UCSD-AML1 (cell line): ENCODE measurements around the gene GPD2.

ENCODE experiments used
- DNase-seq: peaks from one replicate; lab custom pipeline; 2025; ENCODE audit not compliant: unreplicated experiment; lab: John Stamatoyannopoulos, UW

Gene GPD2

GRCh38 chr2:156435718-156436496 lies at the start of gene GPD2:
Gene GPD2 (plus strand): TSS chr2:156436379. CDS start chr2:156476106, 39,727 bp downstream.
- DNase-seq = peak; percentile 78

GRCh38 chr2:156394033-156394741 lies 42.0 kb upstream of the GPD2 start:
- no peak for DNase-seq

DNA sequence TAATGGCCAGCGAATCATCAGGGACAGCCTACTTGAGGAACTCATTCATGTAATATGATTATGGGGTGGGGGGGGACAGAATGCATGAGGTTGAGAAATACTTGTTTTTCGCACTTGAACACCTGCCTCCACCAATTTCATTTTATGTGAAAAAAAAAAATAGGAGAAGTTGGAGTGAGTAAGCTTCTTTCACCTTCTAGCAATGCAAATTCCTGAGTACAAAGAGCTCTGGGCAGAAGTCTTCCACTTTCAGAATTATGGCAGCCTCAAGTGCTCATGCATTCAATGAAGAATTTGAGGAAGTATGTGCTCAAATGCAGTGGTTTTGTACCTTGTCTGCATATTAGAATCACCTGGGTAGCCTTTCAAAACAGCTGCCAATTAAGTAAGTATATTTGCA lies 40.1 kb upstream of the GPD2 start:
- DNase-seq = no peak

DNA sequence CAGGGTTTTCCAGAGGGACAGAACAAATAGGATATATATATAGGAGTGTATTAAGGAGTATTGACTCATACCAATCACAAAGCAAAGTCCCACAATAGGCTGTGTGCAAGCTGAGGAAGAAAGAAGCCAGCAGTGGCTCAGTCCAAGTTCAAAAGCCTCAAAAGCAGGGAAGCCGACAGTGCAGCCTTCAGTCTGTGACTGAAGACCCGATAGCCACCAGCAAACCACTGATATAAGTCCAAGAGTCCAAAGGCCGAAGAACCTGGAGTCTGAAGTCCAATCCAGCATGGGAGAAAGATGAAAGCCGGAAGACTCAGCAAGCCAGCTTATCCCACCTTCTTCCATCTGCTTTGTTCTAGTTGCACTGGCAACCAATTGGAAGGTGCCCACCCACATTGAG lies 39.0 kb upstream of the GPD2 start:
- no peak for DNase-seq

- no peak for DNase-seq
Measured at GRCh38 chr2:156398176-156398575, 38.0 kb upstream of the GPD2 start.

- no peak for DNase-seq
Measured at GRCh38 chr2:156399224-156399949, 36.8 kb upstream of the GPD2 start.

- peak; percentile 85 for DNase-seq
Measured at GRCh38 chr2:156399950-156400705, 36.1 kb upstream of the GPD2 start.

DNA sequence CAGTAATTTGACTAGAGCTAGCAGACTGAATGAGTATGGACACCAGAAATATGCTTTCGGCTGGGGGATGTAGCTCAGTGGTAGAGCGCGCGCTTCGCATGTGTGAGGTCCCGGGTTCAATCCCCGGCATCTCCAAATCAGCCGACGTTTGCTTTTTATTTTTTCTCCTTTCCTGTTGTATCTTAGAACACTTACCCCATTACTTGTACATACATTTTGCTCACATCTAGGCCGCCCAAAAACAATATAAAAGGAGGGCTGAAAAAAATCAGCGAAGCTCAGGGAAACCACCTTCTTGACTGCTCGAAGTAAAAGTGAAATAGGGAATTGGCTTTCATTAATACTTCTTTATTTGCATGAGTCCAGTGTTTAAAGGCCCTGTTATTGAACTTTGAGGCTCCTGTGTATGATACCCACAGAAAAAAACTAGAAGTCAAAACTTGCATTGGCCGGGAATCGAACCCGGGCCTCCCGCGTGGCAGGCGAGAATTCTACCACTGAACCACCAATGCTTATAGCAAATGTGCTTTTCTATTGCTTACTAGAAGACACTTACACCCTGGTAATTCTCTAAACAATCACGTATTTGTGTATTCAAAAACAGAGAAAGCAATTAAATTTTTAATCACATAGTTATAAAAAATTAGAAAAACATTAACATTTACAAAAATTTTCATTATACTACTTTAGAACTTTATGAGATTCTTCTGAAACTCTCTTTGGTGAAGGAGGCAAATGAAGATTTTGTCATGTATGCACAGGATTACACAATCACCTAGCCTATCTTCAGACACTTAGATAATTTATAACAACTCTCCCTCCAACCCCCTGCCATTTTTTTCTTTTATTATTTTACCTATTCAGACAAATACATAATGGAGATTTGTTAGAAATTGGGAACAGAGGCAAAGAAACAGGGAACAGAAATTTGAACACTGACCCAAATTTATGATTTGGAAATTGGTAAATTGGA lies 35.2 kb upstream of the GPD2 start:
- peak; percentile 85 for DNase-seq

DNA sequence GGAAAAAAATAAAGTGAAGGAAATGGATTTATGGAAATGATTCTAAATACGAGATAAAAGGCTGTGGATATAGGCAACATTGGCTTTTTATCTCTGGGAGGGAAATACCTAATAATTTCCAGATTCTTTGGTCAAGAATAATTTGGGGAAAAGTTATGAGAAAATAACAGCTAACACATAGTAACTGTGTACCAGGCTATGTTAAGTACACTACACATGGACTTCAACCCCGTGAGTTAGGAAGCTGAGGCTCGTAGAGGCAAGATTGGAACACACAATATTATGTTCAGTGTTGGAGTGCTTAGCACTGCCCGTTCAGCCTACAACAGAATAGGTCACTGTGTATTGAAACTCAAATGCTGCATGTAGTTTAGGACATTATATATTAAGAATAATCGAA lies 34.3 kb upstream of the GPD2 start:
- no peak for DNase-seq

GRCh38 chr2:156405586-156405985 lies 30.6 kb upstream of the GPD2 start:
- DNase-seq = no peak

DNA sequence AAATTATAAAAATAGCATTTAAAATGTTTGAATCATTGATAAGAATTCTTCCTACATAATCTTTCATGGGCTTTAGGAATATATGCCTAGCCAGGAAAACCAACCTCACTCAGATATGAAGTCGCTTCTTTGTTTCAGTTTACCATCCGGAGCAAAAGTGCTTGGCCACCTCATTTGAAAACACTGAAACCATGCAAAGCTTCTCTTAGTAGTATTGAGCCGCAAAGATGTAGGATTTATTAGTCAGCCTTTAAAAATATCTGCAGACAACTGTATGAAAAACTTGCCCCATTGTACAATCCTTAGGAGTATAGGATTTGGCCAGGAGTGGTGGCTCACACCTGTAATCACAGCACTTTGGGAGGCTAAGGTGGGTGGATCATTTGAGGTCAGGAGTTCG lies 24.3 kb upstream of the GPD2 start:
- no peak for DNase-seq

DNA sequence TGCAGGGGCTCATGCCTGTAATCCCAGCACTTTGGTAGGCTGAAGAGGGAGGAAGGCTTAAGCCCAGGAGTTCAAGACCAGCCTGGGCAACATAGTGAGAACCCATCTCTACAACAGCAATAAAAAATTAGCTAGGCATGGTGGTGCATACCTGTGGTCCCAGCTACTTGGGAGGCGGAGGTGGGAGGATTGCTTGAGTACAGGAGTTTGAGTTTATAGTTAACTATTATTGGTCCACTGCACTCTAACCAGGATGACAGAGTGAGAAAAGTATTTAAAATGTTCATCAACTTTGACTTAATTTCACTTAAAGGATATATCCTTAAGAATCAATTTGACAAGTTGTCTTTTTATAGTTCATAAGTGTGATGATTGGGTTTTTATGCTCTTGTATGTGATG lies 14.3 kb upstream of the GPD2 start:
- no peak for DNase-seq

GRCh38 chr2:156423674-156424282 lies 12.4 kb upstream of the GPD2 start:
- no peak for DNase-seq

DNA sequence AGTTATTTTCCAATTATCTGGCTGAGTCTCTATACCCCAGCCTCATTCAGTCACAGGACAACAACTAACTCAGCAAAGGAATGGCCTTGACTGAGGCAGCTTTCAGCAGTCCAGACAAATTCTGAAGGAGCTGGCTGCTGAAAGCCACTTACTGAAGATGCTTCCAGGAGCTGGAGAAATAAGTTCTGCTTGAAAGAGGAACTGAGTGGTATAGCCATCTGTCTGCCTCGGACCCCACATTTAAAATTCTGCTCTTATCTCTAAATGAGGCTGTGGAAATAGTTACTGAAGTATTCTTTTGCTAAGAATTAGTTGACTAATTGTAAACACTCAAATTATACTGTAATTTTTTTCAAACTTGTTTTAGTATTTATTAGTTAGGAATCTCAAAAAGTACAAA lies 9.1 kb upstream of the GPD2 start:
- DNase-seq = no peak

DNA sequence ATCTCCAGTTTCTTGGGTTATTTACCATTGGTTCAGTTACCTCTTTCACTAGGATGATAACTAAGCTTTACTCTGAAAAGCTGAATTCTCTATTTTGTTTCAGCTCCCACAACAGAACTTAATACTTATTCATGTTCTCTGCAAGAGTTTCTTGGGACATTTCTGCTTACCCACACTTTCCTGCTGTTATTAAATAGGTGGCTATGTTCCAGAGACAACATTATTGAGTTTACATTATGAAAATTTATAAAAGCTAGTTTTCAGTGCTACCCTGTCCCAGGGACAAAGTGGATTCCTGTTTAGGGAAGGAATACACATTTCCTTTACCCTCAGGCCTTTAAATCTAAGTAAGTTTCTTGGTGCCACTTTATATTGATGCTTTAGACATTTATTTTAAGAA lies 7.0 kb upstream of the GPD2 start:
- DNase-seq = no peak

DNA sequence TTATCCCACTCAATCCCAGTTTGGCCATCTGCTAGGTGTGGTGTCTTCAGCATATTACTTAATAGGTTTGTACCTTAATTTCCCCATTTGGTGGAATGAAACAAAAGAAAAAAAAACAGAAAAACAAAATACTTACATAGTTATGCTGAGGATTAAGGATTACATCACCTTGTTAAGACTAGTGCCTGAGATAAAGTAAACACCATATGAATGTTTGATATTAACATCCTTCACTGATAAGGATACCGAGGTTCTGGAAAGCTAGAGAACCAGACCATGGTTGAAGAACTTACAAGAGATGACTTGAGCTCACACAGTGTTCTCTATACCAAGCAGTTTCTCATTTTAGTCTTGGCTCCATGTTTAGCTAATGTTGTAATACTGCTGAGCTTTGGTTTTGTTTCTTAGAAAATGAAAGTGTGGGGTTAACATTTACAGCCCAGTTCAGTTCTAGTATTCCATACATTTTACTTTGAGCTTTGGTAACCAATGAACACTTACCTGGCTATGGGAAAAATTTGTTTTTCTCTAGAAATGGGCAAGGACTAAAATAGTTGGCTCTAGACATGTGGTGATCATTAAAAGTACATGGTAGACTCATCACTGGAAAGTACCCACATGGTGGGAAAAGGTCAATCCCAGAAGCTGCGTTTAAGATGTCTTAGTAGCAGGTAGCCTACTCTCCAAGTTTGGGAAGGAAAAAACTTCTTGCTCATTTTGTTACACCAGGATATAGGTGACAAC lies 5.8 kb upstream of the GPD2 start:
- no peak for DNase-seq

DNA sequence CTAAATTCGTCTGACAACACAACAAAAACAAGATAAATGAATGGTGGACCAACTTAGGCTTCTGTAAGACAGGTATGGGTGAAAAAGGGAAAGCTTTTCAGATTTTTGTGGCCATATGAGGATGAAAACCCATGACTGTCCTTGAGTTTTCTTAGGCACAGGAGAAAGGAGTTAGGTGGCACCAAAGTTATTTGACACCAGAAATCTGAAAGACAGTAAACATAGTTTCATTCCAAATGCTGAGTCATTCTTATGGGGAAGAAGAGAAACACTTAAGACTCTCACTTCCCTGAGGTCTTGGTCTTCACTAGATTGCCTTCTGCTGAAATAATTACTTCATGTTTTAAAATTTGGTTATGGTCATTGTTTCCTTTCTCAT lies 5.2 kb upstream of the GPD2 start:
- DNase-seq = no peak

DNA sequence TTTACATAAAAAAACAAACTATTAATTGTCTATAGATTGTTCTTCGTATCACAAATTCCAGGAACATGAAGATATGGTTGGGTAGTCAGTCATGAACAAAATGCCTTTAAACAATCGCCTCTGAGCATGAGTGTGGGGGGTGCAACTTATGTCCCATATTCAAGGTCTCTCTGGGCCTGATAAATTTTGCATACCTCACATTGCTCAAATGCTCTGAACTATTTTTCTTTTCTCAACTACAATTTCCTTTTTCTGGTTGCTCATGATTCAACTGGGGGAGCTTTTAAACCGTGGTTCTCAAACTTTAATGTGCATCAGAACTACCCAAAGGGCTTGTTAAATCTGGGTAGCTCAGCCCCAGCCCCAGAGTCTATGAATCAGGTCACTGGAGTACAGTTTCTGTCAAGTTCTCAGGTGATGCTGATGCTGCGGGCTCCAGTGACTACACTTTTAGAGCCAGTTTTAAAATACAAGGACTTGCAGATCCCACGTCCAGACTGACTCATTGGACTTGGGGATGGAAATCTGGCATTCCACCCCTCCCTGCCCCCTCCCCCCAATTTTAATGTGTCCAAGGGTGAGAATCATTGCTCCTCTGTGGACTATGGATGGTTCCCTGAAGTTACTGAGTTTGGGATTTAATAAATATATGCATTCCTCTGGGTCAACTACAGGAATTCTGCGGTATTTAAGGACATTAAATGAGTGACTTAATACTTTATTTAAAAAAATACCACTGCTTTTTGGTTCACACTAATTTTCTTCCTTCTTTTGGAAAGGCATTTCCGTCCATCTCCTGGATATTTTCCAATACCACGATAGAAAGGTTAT lies 1.5 kb upstream of the GPD2 start:
- DNase-seq = no peak
